Parathyroid adenoma (tissue), 2 donors: ENCODE results near the gene ATP6V1G2.
A peak's percentile ranks its signal among the peaks of the same experiment; 100 is the strongest.

Source experiments
- H2AFZ ChIP-seq: fragments of 300-600 bp; sonication (generic); one replicate; pipeline ENCODE4 v1.7.0; 2017; ENCODE audit warnings: antibody characterized with exemption, mild to moderate bottlenecking
- H3K27ac ChIP-seq: fragments of 300-600 bp; sonication (generic); one replicate; pipeline ENCODE4 v1.7.0; 2017
- H3K27me3 ChIP-seq: fragments of 300-600 bp; sonication (generic); one replicate; pipeline ENCODE4 v1.7.0; 2017; ENCODE audit warnings: low read length; ENCODE audit not compliant: control insufficient read depth, insufficient read depth
- H3K36me3 ChIP-seq: fragments of 300-600 bp; sonication (generic); one replicate; pipeline ENCODE4 v1.7.0; 2017; ENCODE audit warnings: low read length; ENCODE audit not compliant: control insufficient read depth, insufficient read depth
- H3K4me1 ChIP-seq: fragments of 300-600 bp; sonication (generic); one replicate; pipeline ENCODE4 v1.7.0; 2017; ENCODE audit warnings: control low read depth
- H3K4me2 ChIP-seq: fragments of 300-600 bp; sonication (generic); one replicate; pipeline ENCODE4 v1.7.0; 2017; ENCODE audit warnings: low read length
- H3K4me3 ChIP-seq: fragments of 300-600 bp; sonication (generic); one replicate; pipeline ENCODE4 v1.7.0; 2017; ENCODE audit warnings: low read depth, low read length
- H3K79me2 ChIP-seq: fragments of 300-600 bp; sonication (generic); one replicate; pipeline ENCODE4 v1.7.0; 2017; ENCODE audit warnings: control low read depth
- H3K9ac ChIP-seq: fragments of 300-600 bp; sonication (generic); one replicate; pipeline ENCODE4 v1.7.0; 2017; ENCODE audit warnings: mild to moderate bottlenecking
- H3K9me3 ChIP-seq: fragments of 300-600 bp; sonication (generic); one replicate; pipeline ENCODE4 v1.7.0; 2017; ENCODE audit warnings: low read length; ENCODE audit not compliant: control insufficient read depth
- TF ChIP-seq, protein P1 (sequence below): fragments of 300-600 bp; sonication (generic); IDR thresholded peaks from one replicate; pipeline ENCODE4 v1.7.0; 2017; ENCODE audit warnings: antibody characterized with exemption, mild to moderate bottlenecking
- donor health status: primary hyperparathyroidism.

ATP6V1G2 gene

GRCh38 chr6:31581434-31582229 is 35.2 kb upstream of the ATP6V1G2 start:
- Histone ChIP-seq H3K9ac (peak overlapping the region; percentile 68), H3K27me3 (no peaks in the 10 kb centered on the region), H3K4me3 (peak overlapping the region; percentile 85), H3K4me2 (peak overlapping the region; percentile 84), H3K9me3 (no peaks in the 10 kb centered on the region), H3K79me2 (no peaks in the 10 kb centered on the region), H3K36me3 (no peaks in the 10 kb centered on the region), H3K27ac (peak overlapping the region; percentile 60), H2AFZ (peak overlapping the region; percentile 99), H3K4me1 (no peaks in the 10 kb centered on the region)
- TF ChIP-seq, protein P1, sequence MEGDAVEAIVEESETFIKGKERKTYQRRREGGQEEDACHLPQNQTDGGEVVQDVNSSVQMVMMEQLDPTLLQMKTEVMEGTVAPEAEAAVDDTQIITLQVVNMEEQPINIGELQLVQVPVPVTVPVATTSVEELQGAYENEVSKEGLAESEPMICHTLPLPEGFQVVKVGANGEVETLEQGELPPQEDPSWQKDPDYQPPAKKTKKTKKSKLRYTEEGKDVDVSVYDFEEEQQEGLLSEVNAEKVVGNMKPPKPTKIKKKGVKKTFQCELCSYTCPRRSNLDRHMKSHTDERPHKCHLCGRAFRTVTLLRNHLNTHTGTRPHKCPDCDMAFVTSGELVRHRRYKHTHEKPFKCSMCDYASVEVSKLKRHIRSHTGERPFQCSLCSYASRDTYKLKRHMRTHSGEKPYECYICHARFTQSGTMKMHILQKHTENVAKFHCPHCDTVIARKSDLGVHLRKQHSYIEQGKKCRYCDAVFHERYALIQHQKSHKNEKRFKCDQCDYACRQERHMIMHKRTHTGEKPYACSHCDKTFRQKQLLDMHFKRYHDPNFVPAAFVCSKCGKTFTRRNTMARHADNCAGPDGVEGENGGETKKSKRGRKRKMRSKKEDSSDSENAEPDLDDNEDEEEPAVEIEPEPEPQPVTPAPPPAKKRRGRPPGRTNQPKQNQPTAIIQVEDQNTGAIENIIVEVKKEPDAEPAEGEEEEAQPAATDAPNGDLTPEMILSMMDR = no peak

DNA sequence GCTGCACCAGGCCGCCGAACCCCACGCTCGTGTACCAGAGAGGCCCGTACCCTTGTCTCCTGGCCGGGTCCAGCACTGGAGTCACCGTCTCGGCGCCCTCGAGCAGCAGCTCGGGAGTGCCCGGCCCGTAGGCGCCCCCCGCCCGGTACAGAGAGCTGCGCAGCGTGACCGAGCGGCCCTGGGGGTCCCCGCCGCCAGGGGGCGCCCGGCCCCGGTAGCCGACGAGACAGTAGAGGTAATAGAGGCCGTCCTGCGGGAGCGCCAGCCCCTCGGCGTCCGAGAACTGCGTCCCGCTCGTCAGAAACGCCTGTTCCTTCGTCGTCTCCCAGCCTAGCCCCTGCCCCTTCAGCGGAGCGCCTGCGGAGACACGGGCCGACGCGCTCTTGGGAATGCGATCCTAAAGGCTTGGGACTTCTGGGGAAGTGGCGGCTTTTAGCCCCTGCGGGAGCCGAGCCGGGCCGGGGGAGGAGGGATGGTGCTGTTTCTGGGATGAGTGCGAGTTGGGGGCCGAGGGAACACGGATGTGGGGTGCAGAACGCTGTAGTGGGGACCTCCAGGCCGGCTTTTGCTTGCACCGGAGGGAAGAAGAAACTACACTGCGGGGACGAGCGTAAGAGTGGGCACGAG is 34.5 kb upstream of the ATP6V1G2 start:
- Histone ChIP-seq H3K9ac (peak overlapping the region; percentile 68), H3K4me3 (peak overlapping the region; percentile 85), H3K27me3 (no peaks in the 10 kb centered on the region), H2AFZ (peak overlapping the region; percentile 99), H3K9me3 (no peaks in the 10 kb centered on the region), H3K36me3 (no peaks in the 10 kb centered on the region), H3K4me2 (peak overlapping the region; percentile 84), H3K4me1 (no peaks in the 10 kb centered on the region), H3K79me2 (no peaks in the 10 kb centered on the region), H3K27ac (peak overlapping the region; percentile 60)
- TF ChIP-seq, protein P1 = peak; percentile 99

- Histone ChIP-seq H3K4me3 (peak overlapping the region; percentile 85), H3K4me2 (peak overlapping the region; percentile 84), H3K36me3 (no peaks in the 10 kb centered on the region), H3K4me1 (no peaks in the 10 kb centered on the region), H3K9me3 (no peaks in the 10 kb centered on the region), H3K27me3 (no peaks in the 10 kb centered on the region), H3K79me2 (no peaks in the 10 kb centered on the region), H3K9ac (no peak overlapping the region), H2AFZ (peak overlapping the region; percentile 99), H3K27ac (no peak overlapping the region)
- TF ChIP-seq, protein P1 = no peak
Measured at GRCh38 chr6:31580438-31580740, 34.0 kb upstream of the ATP6V1G2 start.

DNA sequence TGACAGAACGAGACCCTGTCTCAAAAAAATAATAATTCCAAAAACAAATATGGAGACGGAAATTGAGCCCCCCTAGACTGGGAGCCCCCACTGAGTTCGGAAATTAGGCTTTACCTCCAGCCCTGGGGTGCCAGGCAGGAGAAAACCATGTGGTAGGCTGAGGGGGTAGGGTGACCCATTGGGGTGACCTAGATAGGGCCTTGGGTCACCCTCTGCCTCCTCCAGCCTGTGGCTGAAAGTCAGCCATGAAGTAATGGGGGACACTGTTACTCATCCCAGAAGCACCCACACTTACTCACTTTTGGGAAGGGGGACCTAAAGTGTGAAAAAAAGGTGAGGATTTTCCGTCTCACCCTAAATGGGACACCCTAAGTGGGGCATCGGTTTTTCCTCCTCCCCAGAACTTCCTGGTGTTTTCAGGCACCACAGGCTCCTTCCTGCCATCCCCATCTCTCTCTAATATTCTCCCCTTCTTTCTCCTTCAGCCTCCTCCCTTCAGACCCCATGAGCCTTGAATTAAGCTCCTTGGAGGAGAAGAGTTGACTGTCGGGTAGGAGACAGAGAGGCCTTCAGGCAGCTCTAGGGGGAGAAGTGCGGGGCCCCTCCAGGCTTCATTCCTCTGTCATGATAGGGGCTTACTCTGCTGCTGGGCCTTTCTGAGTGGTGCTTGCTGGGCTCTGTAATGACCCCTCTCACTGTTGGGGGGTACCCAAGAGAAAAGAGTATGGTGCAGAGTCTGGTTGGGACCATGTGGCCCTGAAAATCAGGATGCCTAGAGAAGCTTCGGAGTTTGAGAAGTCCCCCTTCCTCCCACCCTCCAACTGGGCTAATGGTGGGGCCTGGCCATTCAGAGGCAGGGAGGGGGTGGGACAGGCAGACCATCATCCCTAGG is 33.4 kb upstream of the ATP6V1G2 start:
- Histone ChIP-seq H3K9ac (no peak overlapping the region), H3K27ac (no peak overlapping the region), H3K4me2 (no peak overlapping the region), H3K9me3 (no peaks in the 10 kb centered on the region), H3K4me3 (no peak overlapping the region), H3K36me3 (no peaks in the 10 kb centered on the region), H2AFZ (no peak overlapping the region), H3K27me3 (no peaks in the 10 kb centered on the region), H3K4me1 (no peaks in the 10 kb centered on the region), H3K79me2 (no peaks in the 10 kb centered on the region)
- TF ChIP-seq, protein P1 = no peak
